ENCODE measurements around the gene INPP5A.
"Not testable (repeated sequence)": the region's sequence is repeated elsewhere in the genome, so short reads cannot be mapped to it uniquely, and the experiment has no call there.

Gene INPP5A

GRCh38 chr10:132537684-132538001 is at the start of gene INPP5A:
TSS of gene INPP5A (plus strand) at chr10:132537787. CDS start at chr10:132538097, 310 bp downstream.
- DNase-seq, result no peak

GRCh38 chr10:132488231-132488821 is 49.3 kb upstream of the INPP5A start:
- no peak for DNase-seq

- DNase-seq, result no peak
These were observed 48.4 kb upstream of the INPP5A start for GRCh38 chr10:132489053-132489703.

- DNase-seq, result no peak
These were observed 47.7 kb upstream of the INPP5A start for GRCh38 chr10:132489704-132490534.

- not testable (repeated sequence) for DNase-seq
These were observed 46.1 kb upstream of the INPP5A start for GRCh38 chr10:132491534-132491933.

GRCh38 chr10:132492323-132493025 is 45.1 kb upstream of the INPP5A start:
- no peak for DNase-seq

- no peak for DNase-seq
These were observed 44.3 kb upstream of the INPP5A start for GRCh38 chr10:132493246-132493755.

- no peak for DNase-seq
These were observed 43.8 kb upstream of the INPP5A start for GRCh38 chr10:132493756-132494290.

- no peak for DNase-seq
These were observed 42.5 kb upstream of the INPP5A start for GRCh38 chr10:132494866-132495630.

- DNase-seq, result no peak
These were observed 41.1 kb upstream of the INPP5A start for GRCh38 chr10:132496360-132497062.

GRCh38 chr10:132497063-132497680 is 40.4 kb upstream of the INPP5A start:
- DNase-seq, result no peak

- no peak for DNase-seq
These were observed 39.6 kb upstream of the INPP5A start for GRCh38 chr10:132497861-132498561.

GRCh38 chr10:132498562-132499366 is 38.8 kb upstream of the INPP5A start:
- no peak for DNase-seq

- DNase-seq, result no peak
These were observed 38.3 kb upstream of the INPP5A start for GRCh38 chr10:132499367-132499685.

GRCh38 chr10:132500781-132501415 is 36.7 kb upstream of the INPP5A start:
- DNase-seq, result no peak

GRCh38 chr10:132502544-132503300 is 34.9 kb upstream of the INPP5A start:
- DNase-seq, result no peak

GRCh38 chr10:132503581-132504421 is 33.8 kb upstream of the INPP5A start:
- DNase-seq, result no peak

Data from activated CD4-positive, alpha-beta T cell treated with anti-CD3 and anti-CD28 coated beads, Interleukin-2, amount 50 U/mL, for 16 hours (primary cell).